T-cell (primary cell): ENCODE results near the gene FOXP1. TPM values are rescaled to one million over a fixed set of nuclear protein-coding genes. Genes with fewer than 3 reads are reported as not detected.

Experiments used
- ATAC-seq, 4 experiments: fragments of 200-7000 bp in 3 of 4; fragments of 150-1000 bp in 1 of 4; cut with Tn5 transposase; replicated peaks in 1 of 4; 1 replicate in 3 of 4; 2 replicates in 1 of 4; pipeline ENCODE4 v1.10.0; 2021; ENCODE audit warnings: moderate library complexity in 3 of 4, mild to moderate bottlenecking in 2 of 4, moderate number of reproducible peaks in 1 of 4
- CTCF ChIA-PET, 2 donors: fragments of 300-600 bp; sonication (Branson Sonifier 250); formaldehyde crosslinking; loops; one replicate each; lab custom pipeline; 2022; ENCODE audit warnings: antibody characterized with exemption in 2 of 2; lab: Charles Lee
- POLR2A ChIA-PET, 2 donors: fragments of 300-600 bp; sonication (Branson Sonifier 250); formaldehyde crosslinking; loops; one replicate each; lab custom pipeline; 2022; ENCODE audit warnings: antibody characterized with exemption in 2 of 2; lab: Charles Lee
- DNase-seq, 35 experiments: peaks; one replicate each; pipeline versions ENCODE4 v3.0.0 to v3.0.0-alpha.2; 2013 to 2023
- H3K27ac ChIP-seq: one replicate; pipeline ENCODE4 v1.5.1; 2013; ENCODE audit warnings: low read length
- H3K27me3 ChIP-seq, 2 experiments: replicated peaks in 1 of 2; 1 replicate in 1 of 2; 2 replicates in 1 of 2; pipeline versions ENCODE4 v1.6.1 to v1.7.0; 2013; ENCODE audit warnings: low read length in 1 of 2, mixed read lengths in 1 of 2; ENCODE audit not compliant: control insufficient read depth in 2 of 2, insufficient read depth in 2 of 2; ENCODE audit errors: extremely low read depth in 1 of 2
- H3K36me3 ChIP-seq, 2 donors: 1 replicate in 1 of 2; 2 replicates in 1 of 2; pipeline versions ENCODE4 v1.6.1 to v1.7.0; 2013; ENCODE audit warnings: low read length in 1 of 2; ENCODE audit not compliant: control insufficient read depth in 2 of 2, insufficient read depth in 1 of 2; ENCODE audit errors: extremely low read depth in 1 of 2
- H3K4me1 ChIP-seq, 2 experiments: 1 replicate in 1 of 2; 2 replicates in 1 of 2; pipeline versions ENCODE4 v1.6.1 to v1.7.0; 2013; ENCODE audit warnings: low read length in 2 of 2, mixed read lengths in 1 of 2; ENCODE audit not compliant: insufficient read depth in 2 of 2, control insufficient read depth in 1 of 2; ENCODE audit errors: extremely low read depth in 1 of 2
- H3K4me3 ChIP-seq, 2 donors: 1 replicate in 1 of 2; 2 replicates in 1 of 2; pipeline versions ENCODE4 v1.5.1 to v1.7.0; 2013; ENCODE audit warnings: mild to moderate bottlenecking in 2 of 2, low read length in 1 of 2, moderate library complexity in 1 of 2; ENCODE audit not compliant: control insufficient read depth in 1 of 2; ENCODE audit errors: extremely low read depth in 1 of 2
- H3K9me3 ChIP-seq: 2 replicates; pipeline ENCODE4 v1.7.0; 2013
- H3K27ac Mint-ChIP-seq, 2 donors: one replicate each; pipeline ENCODE4 v1.8.0; 2020 to 2021; ENCODE audit warnings: mild to moderate bottlenecking in 2 of 2, mixed read lengths in 2 of 2
- H3K27me3 Mint-ChIP-seq, 2 donors: one replicate each; pipeline ENCODE4 v1.8.0; 2021 to 2022; ENCODE audit warnings: mixed read lengths in 2 of 2
- H3K36me3 Mint-ChIP-seq: one replicate; pipeline ENCODE4 v1.8.0; 2021; ENCODE audit warnings: mixed read lengths
- H3K4me1 Mint-ChIP-seq, 3 donors: one replicate each; pipeline ENCODE4 v1.8.0; 2020 to 2022; ENCODE audit warnings: mixed read lengths in 3 of 3, mild to moderate bottlenecking in 1 of 3
- H3K4me3 Mint-ChIP-seq, 3 donors: one replicate each; pipeline ENCODE4 v1.8.0; 2020 to 2022; ENCODE audit warnings: mild to moderate bottlenecking in 3 of 3, mixed read lengths in 3 of 3, moderate library complexity in 3 of 3
- H3K9me3 Mint-ChIP-seq, 3 donors: one replicate each; pipeline ENCODE4 v1.8.0; 2020 to 2022; ENCODE audit warnings: mixed read lengths in 3 of 3
- WGBS: methylation state at CpG from one replicate; pipeline ENCODE4 v1.1.5; 2013; ENCODE audit warnings: missing lambda C conversion rate; ENCODE audit not compliant: insufficient coverage; 5-methylcytosine and 5-hydroxymethylcytosine counted together
- total RNA-seq, 35 experiments: library from RNA in 6 of 35; stranded (reverse) in 6 of 35; fragments of 120-200 nt in 1 of 35; gene quantifications; one replicate each; pipeline versions ENCODE4 v1.2.1 to v1.2.4 and lab custom pipeline; 2013 to 2026

FOXP1 gene
- total RNA-seq, 5 donors from 2014 or later (not counting 1 experiment from before 2014, with no cell fraction given): 258 to 586 (median 290) TPM

DNA sequence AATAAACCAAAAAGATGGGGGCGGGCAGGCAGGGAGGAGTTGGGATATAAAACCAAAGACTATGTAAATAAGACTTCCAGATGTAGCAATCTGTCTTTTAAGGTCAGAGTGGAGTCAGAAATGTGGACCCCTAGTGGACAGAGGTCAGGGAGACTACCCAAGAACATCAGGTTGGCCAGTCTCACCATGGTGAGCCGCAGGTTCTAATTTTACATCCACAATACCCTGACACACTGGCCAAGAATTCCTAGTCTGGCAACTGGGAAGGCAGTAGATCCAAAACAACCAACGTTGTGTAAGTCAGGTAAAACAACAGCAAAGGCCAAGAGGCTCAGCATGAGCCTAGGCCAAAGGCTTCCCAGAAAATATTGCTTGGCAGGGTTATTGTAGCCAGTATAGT lies 203.4 kb downstream of the FOXP1 start:
- Histone ChIP-seq H3K36me3 (peaks cover 0 to 6% of the 10 kb centered on the region in 2 donors), H3K4me3 (no peak overlapping the region), H3K9me3 (no peaks in the 10 kb centered on the region), H3K4me1 (peaks cover 17 to 24% of the 10 kb centered on the region in 2 experiments), H3K27ac (no peak overlapping the region), H3K27me3 (no peaks in the 10 kb centered on the region)
- ATAC-seq (no peak), DNase-seq (no peak)
- Mint-ChIP-seq H3K36me3 (peaks cover 48% of the 10 kb centered on the region), H3K4me3 (no peak overlapping the region), H3K27me3 (no peaks in the 10 kb centered on the region), H3K4me1 (peaks cover 78 to 90% (median 84%) of the 10 kb centered on the region in 3 donors), H3K9me3 (peaks cover 0 to 7% (median 0%) of the 10 kb centered on the region in 3 donors), H3K27ac (peak overlapping the region in 1 of 2 donors; percentile 12)
- ChIA-PET CTCF (no interaction called here), POLR2A (no interaction called here)
- WGBS: 100% methylated on average over 2 of the region's 3 CpGs

DNA sequence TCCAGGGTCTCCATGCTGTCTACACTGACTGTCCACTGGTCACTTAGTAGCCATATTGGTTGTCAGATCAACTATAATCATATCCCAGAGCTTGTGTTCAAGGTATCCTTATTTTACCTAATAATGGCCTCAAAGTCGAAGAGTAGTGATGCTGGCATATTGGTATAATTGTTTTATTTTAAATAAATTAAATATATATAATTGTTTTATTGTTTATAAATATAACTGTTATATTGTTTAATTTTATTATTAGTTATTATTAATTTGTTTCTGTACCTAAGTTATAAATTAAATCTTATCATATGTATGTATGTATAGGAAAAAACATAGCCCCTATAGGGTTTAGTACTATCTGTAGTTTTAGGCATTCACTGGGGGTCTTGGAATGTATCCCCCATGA lies 205.0 kb downstream of the FOXP1 start:
- Mint-ChIP-seq H3K4me1 (peaks cover 76 to 90% (median 83%) of the 10 kb centered on the region in 3 donors), H3K9me3 (peaks cover 0 to 5% (median 0%) of the 10 kb centered on the region in 3 donors), H3K27ac (peak overlapping the region in 1 of 2 donors; percentile 61), H3K4me3 (no peak overlapping the region), H3K36me3 (peaks cover 49% of the 10 kb centered on the region), H3K27me3 (no peaks in the 10 kb centered on the region)
- Histone ChIP-seq H3K27me3 (no peaks in the 10 kb centered on the region), H3K4me3 (no peak overlapping the region), H3K9me3 (no peaks in the 10 kb centered on the region), H3K27ac (no peak overlapping the region), H3K4me1 (peaks cover 18 to 28% of the 10 kb centered on the region in 2 experiments), H3K36me3 (peaks cover 0 to 6% of the 10 kb centered on the region in 2 donors)
- POLR2A ChIA-PET: interaction anchor here in 1 of 2 donors (0.5 kb wide), 1 partner anchor 77 kb away, joined by 4 read pairs; no protein-coding TSS in a partner anchor
- CTCF ChIA-PET: interaction anchor here in 1 of 2 donors (0.6 kb wide), 1 partner anchor 19 kb away, joined by 4 read pairs; no protein-coding TSS in a partner anchor
- no CpG with 5 or more reads among the region's 1 CpG for WGBS
- ATAC-seq (no peak), DNase-seq (no peak)

DNA sequence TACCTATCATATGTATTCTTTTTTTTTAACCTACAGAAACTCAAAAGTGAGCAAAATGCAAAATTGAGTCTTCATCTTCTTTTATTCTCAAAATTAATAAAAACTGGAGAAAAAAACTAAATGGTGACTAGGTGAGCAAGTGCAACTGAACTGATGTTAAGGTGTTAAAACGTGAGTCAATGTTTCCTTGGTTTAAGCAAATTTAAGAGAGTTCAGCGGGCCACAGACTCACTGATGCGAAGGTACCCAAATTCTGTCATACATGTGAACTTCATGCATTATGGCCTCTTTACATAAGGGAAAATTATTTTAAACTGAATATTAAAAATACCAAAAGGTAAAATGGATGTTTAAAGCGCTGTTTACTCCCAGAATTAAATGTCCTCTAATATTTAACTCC lies 206.6 kb downstream of the FOXP1 start:
- ATAC-seq (no peak), DNase-seq (no peak)
- Mint-ChIP-seq H3K27me3 (no peaks in the 10 kb centered on the region), H3K4me3 (no peak overlapping the region), H3K27ac (no peak overlapping the region), H3K9me3 (no peaks in the 10 kb centered on the region), H3K4me1 (peaks cover 80 to 90% (median 84%) of the 10 kb centered on the region in 3 donors), H3K36me3 (peaks cover 35% of the 10 kb centered on the region)
- 100% methylated on average over 1 of the region's 4 CpGs for WGBS
- H3K4me1 ChIP-seq: peaks cover 23 to 35% of the 10 kb centered on the region in 2 experiments
- H3K27me3 ChIP-seq: no peaks in the 10 kb centered on the region
- peaks cover 0 to 4% of the 10 kb centered on the region in 2 donors for H3K36me3 ChIP-seq
- POLR2A ChIA-PET: no interaction called here
- no peaks in the 10 kb centered on the region for H3K9me3 ChIP-seq
- H3K4me3 ChIP-seq: no peak overlapping the region
- no peak overlapping the region for H3K27ac ChIP-seq
- CTCF ChIA-PET: no interaction called here

DNA sequence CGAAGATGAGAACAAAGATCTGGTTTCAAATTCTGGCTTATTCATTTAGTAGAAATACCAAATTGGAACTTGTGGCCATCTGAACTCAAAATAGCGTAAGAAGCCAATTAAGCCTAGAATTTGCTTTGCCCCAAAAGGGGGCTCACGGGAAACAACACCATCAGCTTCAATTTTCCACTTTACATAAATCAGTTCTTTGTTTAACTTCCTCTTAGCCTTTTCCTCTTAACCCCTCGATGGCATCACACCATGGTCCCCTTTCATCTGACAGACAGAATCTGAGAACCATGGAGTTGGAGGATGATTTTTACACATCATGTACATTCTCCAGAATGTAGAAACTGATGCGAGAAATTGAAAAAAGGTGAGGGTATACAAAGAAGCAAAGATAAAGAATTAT lies 207.0 kb downstream of the FOXP1 start:
- Histone ChIP-seq H3K36me3 (peaks cover 0 to 3% of the 10 kb centered on the region in 2 donors), H3K4me1 (peaks cover 25 to 36% of the 10 kb centered on the region in 2 experiments), H3K27ac (no peak overlapping the region), H3K9me3 (no peaks in the 10 kb centered on the region), H3K4me3 (no peak overlapping the region), H3K27me3 (no peaks in the 10 kb centered on the region)
- Mint-ChIP-seq H3K4me3 (no peak overlapping the region), H3K27me3 (no peaks in the 10 kb centered on the region), H3K27ac (peak overlapping the region in 1 of 2 donors; percentile 36), H3K9me3 (no peaks in the 10 kb centered on the region), H3K4me1 (peaks cover 81 to 90% (median 84%) of the 10 kb centered on the region in 3 donors), H3K36me3 (peaks cover 32% of the 10 kb centered on the region)
- ATAC-seq: no peak
- CTCF ChIA-PET: no interaction called here
- DNase-seq: no peak
- WGBS: 89% methylated on average over 3 of the region's 5 CpGs
- POLR2A ChIA-PET: no interaction called here

DNA sequence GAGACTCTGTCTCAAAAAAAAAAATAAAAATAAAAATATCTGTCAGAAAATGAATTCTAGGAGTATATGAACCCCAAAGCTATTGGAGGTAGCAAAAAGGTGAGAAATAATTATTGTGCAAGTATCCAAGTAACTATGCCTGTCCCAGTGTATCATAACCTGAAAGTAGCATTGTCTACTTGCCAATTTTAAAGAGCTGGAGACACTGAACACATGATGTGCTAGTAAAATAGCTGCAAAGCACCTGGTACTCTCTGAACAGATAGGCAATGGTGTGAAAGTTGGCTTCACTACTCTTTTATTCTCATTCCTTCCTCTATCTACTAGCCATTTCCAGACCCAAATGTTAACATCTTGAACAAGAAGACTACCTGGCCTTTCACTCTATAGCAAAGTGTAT lies 208.9 kb downstream of the FOXP1 start:
- H3K4me3 ChIP-seq: no peak overlapping the region
- Mint-ChIP-seq H3K27me3 (no peaks in the 10 kb centered on the region), H3K4me3 (no peak overlapping the region), H3K9me3 (no peaks in the 10 kb centered on the region), H3K27ac (peak overlapping the region; percentile 44 to 79), H3K36me3 (peaks cover 26% of the 10 kb centered on the region), H3K4me1 (peaks cover 85 to 91% (median 90%) of the 10 kb centered on the region in 3 donors)
- no peaks in the 10 kb centered on the region for H3K27me3 ChIP-seq
- no peaks in the 10 kb centered on the region for H3K9me3 ChIP-seq
- ChIA-PET POLR2A (interaction anchor here (0.8 to 1.3 kb wide), 2 partner anchors 15 to 117 kb away, joined by 3 to 4 read pairs; no protein-coding TSS in a partner anchor), CTCF (interaction anchor here in 1 of 2 donors (1.6 kb wide), 1 partner anchor 23 kb away, joined by 3 read pairs; no protein-coding TSS in a partner anchor)
- peaks cover 35 to 38% of the 10 kb centered on the region in 2 experiments for H3K4me1 ChIP-seq
- DNase-seq: no peak
- peaks cover 0 to 3% of the 10 kb centered on the region in 2 donors for H3K36me3 ChIP-seq
- ATAC-seq: no peak
- H3K27ac ChIP-seq: peak overlapping the region; percentile 36

DNA sequence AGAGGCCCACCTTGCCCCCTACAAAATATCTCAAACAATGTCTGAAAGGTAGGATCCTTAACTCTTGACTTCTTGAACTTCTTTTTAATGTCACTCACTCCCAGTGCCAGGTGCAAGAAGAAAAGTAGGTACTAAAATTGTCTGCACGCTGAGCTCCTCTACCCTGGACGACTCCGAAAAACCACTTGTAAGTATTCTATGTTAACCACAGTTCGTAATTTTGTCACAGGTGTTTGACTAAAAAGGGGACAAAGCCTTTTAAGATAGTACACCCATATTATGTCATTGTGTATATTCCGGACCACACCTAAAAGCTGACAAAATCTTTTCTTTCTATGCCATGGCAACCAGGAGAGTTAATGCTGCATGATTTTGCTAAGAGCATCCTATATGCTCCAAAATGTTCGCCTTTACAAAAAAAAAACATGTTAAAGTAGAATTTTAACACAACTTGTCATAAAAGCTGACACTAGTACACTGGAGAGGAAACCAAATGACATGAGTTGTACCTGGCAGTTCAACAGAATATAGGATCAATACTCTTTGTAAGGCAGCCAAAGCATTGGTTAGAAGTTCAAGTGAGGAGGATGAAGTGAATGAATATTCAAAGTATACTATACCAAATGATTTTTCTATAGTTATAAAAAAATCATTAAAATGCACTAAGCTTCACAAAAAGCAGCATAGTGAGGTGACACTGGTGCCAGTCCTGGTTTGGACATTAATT lies 210.5 kb downstream of the FOXP1 start:
- peak in 27 of 35 experiments; percentile 16 to 78 (median 45) for DNase-seq
- Mint-ChIP-seq H3K36me3 (peaks cover 18% of the 10 kb centered on the region), H3K27ac (peak overlapping the region; percentile 90 to 91), H3K4me1 (peaks cover 81 to 90% (median 86%) of the 10 kb centered on the region in 3 donors), H3K9me3 (no peaks in the 10 kb centered on the region), H3K27me3 (no peaks in the 10 kb centered on the region), H3K4me3 (peak overlapping the region; percentile 11 to 51 (median 25))
- H3K27me3 ChIP-seq: no peaks in the 10 kb centered on the region
- peaks cover 0 to 3% of the 10 kb centered on the region in 2 donors for H3K36me3 ChIP-seq
- WGBS: no CpG with 5 or more reads among the region's 6 CpGs
- peaks cover 35 to 38% of the 10 kb centered on the region in 2 experiments for H3K4me1 ChIP-seq
- no peaks in the 10 kb centered on the region for H3K9me3 ChIP-seq
- ChIA-PET POLR2A (interaction anchor here (0.6 to 1.7 kb wide), 14 partner anchors 9 to 124 kb away, joined by 3 to 13 read pairs (median 4); no protein-coding TSS in a partner anchor), CTCF (interaction anchor here (0.6 to 1.9 kb wide), 7 partner anchors 9 to 244 kb away, joined by 3 to 8 read pairs (median 4); no protein-coding TSS in a partner anchor)
- ATAC-seq: peak; percentile 90 to 95 (median 94)
- H3K27ac ChIP-seq: peak overlapping the region; percentile 86
- H3K4me3 ChIP-seq: peak overlapping the region in 1 of 2 donors; percentile 5
